ENCODE measurements around the gene PARP16. TPM values are rescaled to one million over a fixed set of nuclear protein-coding genes. Genes with fewer than 3 reads are reported as not detected.
A peak's percentile ranks its signal among the peaks of the same experiment; 100 is the strongest.

PARP16 gene
- total RNA-seq, result 1 to 10 TPM; 3.5 to 4.6 TPM
- long read RNA-seq, partial matches to known transcripts, result 1 of 5 reads
- long read RNA-seq, other reads (novel, unspliced or antisense), result 1 of 5 reads

GRCh38 chr15:65286704-65287519, at the start of gene PARP16:
Gene PARP16 (minus strand): TSS chr15:65286883. CDS start chr15:65286426, 457 bp downstream.
- DNase-seq, result peak; percentile 91
- intact Hi-C loops (cut with DNase I), result no loop called here
- peak; percentile 98 for ATAC-seq

- no peak for DNase-seq
- ATAC-seq, result no peak
- intact Hi-C loops (cut with DNase I), result no loop called here
Observed at GRCh38 chr15:65335278-65336055, 48.8 kb upstream of the PARP16 start.

GRCh38 chr15:65334586-65335231, 48.0 kb upstream of the PARP16 start:
- intact Hi-C loops (cut with DNase I), result no loop called here
- no peak for ATAC-seq

GRCh38 chr15:65333856-65334255, 47.2 kb upstream of the PARP16 start:
- intact Hi-C loops (cut with DNase I), result no loop called here
- DNase-seq, result no peak
- ATAC-seq, result no peak

More at GRCh38 chr15:65334586-65335231, 48.0 kb upstream of the PARP16 start:
- no peak for DNase-seq

GRCh38 chr15:65333148-65333820, 46.6 kb upstream of the PARP16 start:
- intact Hi-C loops (cut with DNase I), result no loop called here
- ATAC-seq (no peak), DNase-seq (no peak)

GRCh38 chr15:65332391-65333147, 45.9 kb upstream of the PARP16 start:
- ATAC-seq, result no peak
- intact Hi-C loops (cut with DNase I), result no loop called here
- no peak for DNase-seq

- intact Hi-C loops (cut with DNase I), result no loop called here
- DNase-seq (no peak), ATAC-seq (no peak)
Observed at GRCh38 chr15:65331811-65332210, 45.1 kb upstream of the PARP16 start.

- DNase-seq (no peak), ATAC-seq (no peak)
- intact Hi-C loops (cut with DNase I), result no loop called here
Observed at GRCh38 chr15:65330934-65331645, 44.4 kb upstream of the PARP16 start.

GRCh38 chr15:65329984-65330735, 43.5 kb upstream of the PARP16 start:
- intact Hi-C loops (cut with DNase I), result no loop called here
- no peak for ATAC-seq

GRCh38 chr15:65329288-65329983, 42.8 kb upstream of the PARP16 start:
- DNase-seq, result no peak
- ATAC-seq, result no peak
- intact Hi-C loops (cut with DNase I), result no loop called here

More at GRCh38 chr15:65329984-65330735, 43.5 kb upstream of the PARP16 start:
- no peak for DNase-seq

GRCh38 chr15:65328506-65329287, 42.0 kb upstream of the PARP16 start:
- intact Hi-C loops (cut with DNase I), result no loop called here
- no peak for ATAC-seq
- no peak for DNase-seq

GRCh38 chr15:65327651-65328393, 41.1 kb upstream of the PARP16 start:
- intact Hi-C loops (cut with DNase I), result loop anchor here in 1 of 2 donors (2.0 kb wide), 1 partner anchor 51 kb away; the partner anchor contains the start of gene IGDCC3
- DNase-seq, result no peak
- no peak for ATAC-seq

- no peak for ATAC-seq
- no peak for DNase-seq
- intact Hi-C loops (cut with DNase I), result loop anchor here in 1 of 2 donors (2.0 kb wide), 1 partner anchor 52 kb away; the partner anchor contains the start of gene IGDCC3
Observed at GRCh38 chr15:65326818-65327217, 40.1 kb upstream of the PARP16 start.

- intact Hi-C loops (cut with DNase I), result loop anchor here in 1 of 2 donors (2.0 kb wide), 1 partner anchor 53 kb away; the partner anchor contains the start of gene IGDCC3
- ATAC-seq (peak; percentile 41 to 65), DNase-seq (peak; percentile 57)
Observed at GRCh38 chr15:65326117-65326526, 39.4 kb upstream of the PARP16 start.

- intact Hi-C loops (cut with DNase I), result no loop called here
- peak; percentile 28 to 49 for ATAC-seq
- DNase-seq, result no peak
Observed at GRCh38 chr15:65323071-65323511, 36.4 kb upstream of the PARP16 start.
